Thoracic aorta (tissue), 2 donors: Measurements from ENCODE around the gene DTD1. TPM values are rescaled to one million over a fixed set of nuclear protein-coding genes. Genes with fewer than 3 reads are reported as not detected.

Experiments
- ATAC-seq: fragments of 150-250 bp; one replicate; pipeline ENCODE4 v1.8.0; 2017; ENCODE audit warnings: low read depth; ENCODE audit not compliant: insufficient number of reproducible peaks, low FRiP score
- DNase-seq: peaks from one replicate; pipeline ENCODE4 v3.0.0-alpha.2; 2020; ENCODE audit warnings: low spot score
- H3K27ac ChIP-seq, 2 donors: fragments of 200-600 bp; sonication (generic); 1 replicate in 1 of 2; 2 replicates in 1 of 2; pipeline ENCODE4 v1.5.1; 2016; ENCODE audit warnings: mild to moderate bottlenecking in 2 of 2, moderate library complexity in 2 of 2
- H3K27me3 ChIP-seq: fragments of 200-600 bp; sonication (generic); replicated peaks from 2 replicates; pipeline ENCODE4 v1.6.0; 2016; ENCODE audit warnings: mild to moderate bottlenecking; ENCODE audit not compliant: insufficient read depth
- H3K36me3 ChIP-seq: fragments of 200-600 bp; sonication (generic); one replicate; pipeline ENCODE4 v1.5.1; 2016
- H3K4me1 ChIP-seq, 2 donors: fragments of 200-600 bp; sonication (generic); 1 replicate in 1 of 2; 2 replicates in 1 of 2; pipeline versions ENCODE4 v1.5.1 to v1.6.0; 2016; ENCODE audit warnings: low read depth in 2 of 2, mild to moderate bottlenecking in 1 of 2; ENCODE audit not compliant: control insufficient read depth in 1 of 2
- H3K4me3 ChIP-seq: fragments of 200-600 bp; sonication (generic); 2 replicates; pipeline ENCODE4 v1.5.1; 2016; ENCODE audit warnings: mild to moderate bottlenecking
- H3K9me3 ChIP-seq: fragments of 200-600 bp; sonication (generic); 2 replicates; pipeline ENCODE4 v1.5.1; 2016
- total RNA-seq, 2 donors: library from RNA; depleted of rRNA; stranded (reverse); fragments of >200 nt; gene quantifications; one replicate each; pipeline versions ENCODE4 v1.1.0 to v1.2.3, GENCODE V29; 2016
- TF ChIP-seq, protein P1 (sequence below): fragments of 200-600 bp; sonication (generic); IDR thresholded peaks from one replicate; pipeline ENCODE4 v1.5.1; 2019; ENCODE audit warnings: antibody characterized with exemption

Gene DTD1
- total RNA-seq, 2 donors from 2014 or later, result 29.6 to 36.9 TPM

DNA sequence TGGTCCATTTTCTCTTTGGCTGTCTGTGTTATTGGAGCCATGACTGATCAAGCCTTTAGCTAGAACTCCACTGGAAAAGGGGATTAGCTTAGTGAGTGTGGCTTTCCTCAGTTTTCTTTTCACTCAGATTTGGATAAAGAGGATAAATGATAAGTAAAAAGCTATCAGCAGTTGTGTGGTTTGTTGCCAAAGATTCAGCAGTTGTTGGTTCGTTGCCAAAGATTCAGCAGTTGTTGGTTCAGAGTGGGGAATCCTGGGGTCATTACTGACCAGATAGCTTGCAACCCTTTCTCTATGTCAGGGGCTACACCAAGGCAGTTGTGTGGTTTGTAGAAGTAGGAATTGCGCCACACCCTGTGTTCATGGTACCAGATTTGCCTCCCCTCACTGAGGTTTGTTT lies 118.1 kb downstream of the DTD1 start:
- no peaks in the 10 kb centered on the region for H3K9me3 ChIP-seq
- no peak overlapping the region for H3K4me3 ChIP-seq
- H3K36me3 ChIP-seq, result no peaks in the 10 kb centered on the region
- H3K27ac ChIP-seq, result no peak overlapping the region
- ATAC-seq (no peak), DNase-seq (no peak)
- TF ChIP-seq, protein P1, sequence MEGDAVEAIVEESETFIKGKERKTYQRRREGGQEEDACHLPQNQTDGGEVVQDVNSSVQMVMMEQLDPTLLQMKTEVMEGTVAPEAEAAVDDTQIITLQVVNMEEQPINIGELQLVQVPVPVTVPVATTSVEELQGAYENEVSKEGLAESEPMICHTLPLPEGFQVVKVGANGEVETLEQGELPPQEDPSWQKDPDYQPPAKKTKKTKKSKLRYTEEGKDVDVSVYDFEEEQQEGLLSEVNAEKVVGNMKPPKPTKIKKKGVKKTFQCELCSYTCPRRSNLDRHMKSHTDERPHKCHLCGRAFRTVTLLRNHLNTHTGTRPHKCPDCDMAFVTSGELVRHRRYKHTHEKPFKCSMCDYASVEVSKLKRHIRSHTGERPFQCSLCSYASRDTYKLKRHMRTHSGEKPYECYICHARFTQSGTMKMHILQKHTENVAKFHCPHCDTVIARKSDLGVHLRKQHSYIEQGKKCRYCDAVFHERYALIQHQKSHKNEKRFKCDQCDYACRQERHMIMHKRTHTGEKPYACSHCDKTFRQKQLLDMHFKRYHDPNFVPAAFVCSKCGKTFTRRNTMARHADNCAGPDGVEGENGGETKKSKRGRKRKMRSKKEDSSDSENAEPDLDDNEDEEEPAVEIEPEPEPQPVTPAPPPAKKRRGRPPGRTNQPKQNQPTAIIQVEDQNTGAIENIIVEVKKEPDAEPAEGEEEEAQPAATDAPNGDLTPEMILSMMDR, result no peak
- H3K4me1 ChIP-seq, result peaks cover 2 to 9% of the 10 kb centered on the region in 2 donors
- no peaks in the 10 kb centered on the region for H3K27me3 ChIP-seq

DNA sequence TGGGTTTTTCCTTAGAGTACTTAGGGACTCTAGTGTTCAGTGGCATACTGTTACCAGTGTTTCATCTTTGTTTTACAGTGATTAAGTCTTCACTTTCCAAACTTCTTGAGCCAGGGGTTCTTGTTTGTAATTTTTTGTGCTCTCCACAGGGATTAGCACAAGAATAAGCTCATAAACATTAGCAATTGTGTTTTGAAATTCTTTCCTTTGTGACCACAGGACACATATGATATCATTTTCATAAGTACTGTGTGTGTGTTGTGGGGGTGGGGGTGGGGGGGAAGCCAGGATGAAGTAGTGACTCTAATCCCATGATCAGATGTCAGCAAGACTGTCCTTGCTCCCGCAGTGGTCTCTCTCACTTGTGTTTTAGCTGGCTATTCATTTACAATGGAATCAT lies 124.3 kb downstream of the DTD1 start:
- Histone ChIP-seq H3K4me3 (no peak overlapping the region), H3K27ac (no peak overlapping the region), H3K36me3 (no peaks in the 10 kb centered on the region), H3K9me3 (no peaks in the 10 kb centered on the region), H3K27me3 (no peaks in the 10 kb centered on the region), H3K4me1 (no peaks in the 10 kb centered on the region)
- DNase-seq, result no peak
- ATAC-seq, result no peak
- TF ChIP-seq, protein P1, result no peak

DNA sequence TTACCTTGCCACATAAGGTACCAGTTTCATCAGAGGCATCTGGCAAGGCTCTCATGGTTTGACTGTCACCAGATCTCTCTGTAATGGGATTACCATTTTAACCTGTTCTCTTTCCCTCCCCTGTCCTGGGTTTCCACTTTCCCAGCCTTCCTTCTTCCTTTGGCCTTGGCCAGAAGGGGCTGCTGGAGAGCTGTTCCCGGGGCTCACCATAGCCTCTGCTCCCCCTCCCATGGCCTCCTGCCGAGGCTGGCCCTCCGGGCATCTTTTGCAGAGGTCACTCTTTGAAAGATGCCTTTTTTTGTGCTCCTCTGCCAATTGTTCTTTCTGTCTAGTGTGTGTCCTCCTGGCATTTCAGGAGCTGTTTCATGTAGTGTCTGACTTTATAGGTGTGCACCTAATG lies 125.0 kb downstream of the DTD1 start:
- ATAC-seq (no peak), DNase-seq (no peak)
- Histone ChIP-seq H3K27me3 (no peaks in the 10 kb centered on the region), H3K4me1 (no peaks in the 10 kb centered on the region), H3K27ac (no peak overlapping the region), H3K36me3 (no peaks in the 10 kb centered on the region), H3K9me3 (no peaks in the 10 kb centered on the region), H3K4me3 (no peak overlapping the region)
- TF ChIP-seq, protein P1, result no peak

DNA sequence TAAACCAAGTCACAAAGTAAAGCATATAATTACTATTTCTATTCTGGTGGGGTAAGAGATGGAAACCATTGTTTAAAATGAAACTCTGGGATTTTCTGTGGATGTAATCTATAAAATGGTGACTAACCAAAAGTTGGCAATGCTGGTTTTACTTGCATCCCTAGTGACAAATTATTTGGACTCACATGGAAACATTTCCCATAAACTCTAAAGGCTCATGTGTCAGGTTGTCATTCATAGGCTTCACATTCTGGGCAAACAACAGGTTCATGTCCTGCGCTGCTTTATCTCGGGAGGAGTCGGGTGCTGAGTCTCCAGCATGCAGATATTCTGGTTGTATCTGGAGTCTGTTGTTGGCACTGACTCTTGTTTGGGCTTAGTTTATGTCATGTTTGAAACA lies 127.7 kb downstream of the DTD1 start:
- H3K9me3 ChIP-seq, result no peaks in the 10 kb centered on the region

DNA sequence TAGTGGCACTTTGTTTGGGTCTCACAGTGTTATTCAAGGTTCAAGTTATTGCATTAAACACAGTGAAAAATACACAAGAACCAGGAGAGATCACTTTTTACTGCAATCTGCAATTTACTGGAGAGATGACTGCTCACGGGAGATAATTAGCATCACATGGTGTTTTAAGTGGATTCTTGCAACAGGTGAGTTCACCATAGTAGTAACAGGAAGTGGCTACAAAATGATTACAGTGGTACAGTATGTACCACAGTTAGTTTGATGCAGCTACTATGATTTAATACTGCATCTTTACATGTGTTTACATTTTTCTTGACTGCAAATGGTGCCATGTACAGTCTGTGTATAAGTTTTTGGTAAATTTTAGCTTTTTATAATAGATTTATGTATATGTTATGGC lies 129.2 kb downstream of the DTD1 start:
- no peaks in the 10 kb centered on the region for H3K27me3 ChIP-seq
- H3K9me3 ChIP-seq, result no peaks in the 10 kb centered on the region
- DNase-seq (no peak), ATAC-seq (no peak)
- H3K4me1 ChIP-seq, result peaks cover 0 to 1% of the 10 kb centered on the region in 2 donors
- H3K27ac ChIP-seq, result no peak overlapping the region
- H3K36me3 ChIP-seq, result no peaks in the 10 kb centered on the region
- no peak overlapping the region for H3K4me3 ChIP-seq
- TF ChIP-seq, protein P1, result no peak

More for the DNA sequence above, 127.7 kb downstream of the DTD1 start:
- TF ChIP-seq, protein P1, result no peak
- no peak for DNase-seq
- H3K4me1 ChIP-seq, result no peaks in the 10 kb centered on the region
- no peaks in the 10 kb centered on the region for H3K36me3 ChIP-seq
- H3K27me3 ChIP-seq, result no peaks in the 10 kb centered on the region
- ATAC-seq, result no peak
- no peak overlapping the region for H3K27ac ChIP-seq
- H3K4me3 ChIP-seq, result no peak overlapping the region
